ENCODE measurements around the gene ILRUN. TPM values are rescaled to one million over a fixed set of nuclear protein-coding genes. Genes with fewer than 3 reads are reported as not detected.
A peak's percentile ranks its signal among the peaks of the same experiment; 100 is the strongest.
"Not testable (repeated sequence)": the region's sequence is repeated elsewhere in the genome, so short reads cannot be mapped to it uniquely, and the experiment has no call there.

The ILRUN gene
- polyA plus RNA-seq, 1 of the 3 experiments (the other 2 are of a cell fraction) = 19.5 TPM

GRCh38 chr6:34684364-34684763, 12.2 kb downstream of the ILRUN start:
- no peaks in the 10 kb centered on the region for H3K9me3 ChIP-seq
- no peaks in the 10 kb centered on the region; a peak in 1 of 4 replicates for H3K4me1 ChIP-seq (ENCODE audit: control insufficient read depth in 1 of 2, insufficient read depth in 2 of 2, low read depth in 1 of 2, low read length in 1 of 2)
- no peaks in the 10 kb centered on the region for H3K9me2 ChIP-seq
- ChIA-PET CTCF (interaction anchor here (1.5 kb wide), 1 partner anchor 12 kb away, joined by 4 read pairs; no protein-coding TSS in a partner anchor), POLR2A (no interaction called here)
- peaks cover 14% of the 10 kb centered on the region for H4K20me1 ChIP-seq (ENCODE audit: insufficient read depth)
- TF ChIP-seq EP300 (IDR thresholded peaks at IDR 0.05; ENCODE audit: borderline replicate concordance in 1 of 2, low read depth in 1 of 2, low read length in 1 of 2) = no peak
- TF ChIP-seq FOXM1 (IDR thresholded peaks at IDR 0.05; ENCODE audit: low read depth) = no peak
- TF ChIP-seq TCF12 (IDR thresholded peaks at IDR 0.05) = no peak
- no peak for TF ChIP-seq FOXJ3 (CRISPR knock-in tag; IDR thresholded peaks at IDR 0.05)
- no peak for TF ChIP-seq ELF1 (IDR thresholded peaks at IDR 0.05)
- no peak for TF ChIP-seq MXI1 (IDR thresholded peaks at IDR 0.05; ENCODE audit: low read depth, low read length)
- no peak for TF ChIP-seq SMC3 (IDR thresholded peaks at IDR 0.05; ENCODE audit: low read depth, low read length)
- no peak for TF ChIP-seq PBX3 (IDR thresholded peaks at IDR 0.05)
- TF ChIP-seq RAD21 (IDR thresholded peaks at IDR 0.05; ENCODE audit: low read length) = no peak
- TF ChIP-seq IRF3 (IDR thresholded peaks at IDR 0.05; ENCODE audit: low read depth, low read length) = no peak
- H2AFZ ChIP-seq (ENCODE audit: low read depth) = no peak overlapping the region
- H3K79me2 ChIP-seq (ENCODE audit: insufficient read depth) = peaks cover 90% of the 10 kb centered on the region
- no peak overlapping the region for H3K27ac ChIP-seq (ENCODE audit: low read depth in 2 of 2, low read length in 1 of 2)
- H3K4me2 ChIP-seq = no peak overlapping the region
- no peak overlapping the region for H3K9ac ChIP-seq
- H3F3A ChIP-seq (replicated peaks; ENCODE audit: insufficient read depth) = peaks cover 14% of the 10 kb centered on the region
- H3K4me3 ChIP-seq (ENCODE audit: low read depth in 2 of 2, low read length in 1 of 2) = no peak overlapping the region
- H3K36me3 ChIP-seq (replicated peaks in 1 of 2; ENCODE audit: control insufficient read depth in 1 of 2, insufficient read depth in 2 of 2, low read length in 1 of 2) = peaks cover 0 to 8% of the 10 kb centered on the region in 2 experiments
- DNase-seq = no peak
- 89% methylated on average over 2 of the region's 2 CpGs for WGBS (ENCODE audit: low lambda C conversion rate)
- H3K27me3 ChIP-seq (ENCODE audit: insufficient read depth) = no peaks in the 10 kb centered on the region

GRCh38 chr6:34680802-34681515, 15.6 kb downstream of the ILRUN start:
- no peak overlapping the region for H2AFZ ChIP-seq (ENCODE audit: low read depth)
- 83% methylated on average over 3 of the region's 3 CpGs for WGBS (ENCODE audit: low lambda C conversion rate)
- H4K20me1 ChIP-seq (ENCODE audit: insufficient read depth) = peaks cover 18% of the 10 kb centered on the region
- H3K4me1 ChIP-seq (ENCODE audit: control insufficient read depth in 1 of 2, insufficient read depth in 2 of 2, low read depth in 1 of 2, low read length in 1 of 2) = no peaks in the 10 kb centered on the region; a peak in 1 of 4 replicates
- no peak for DNase-seq
- H3K36me3 ChIP-seq (replicated peaks in 1 of 2; ENCODE audit: control insufficient read depth in 1 of 2, insufficient read depth in 2 of 2, low read length in 1 of 2) = peaks cover 0 to 17% of the 10 kb centered on the region in 2 experiments
- H3K79me2 ChIP-seq (ENCODE audit: insufficient read depth) = peaks cover 92% of the 10 kb centered on the region
- H3K4me3 ChIP-seq (ENCODE audit: low read depth in 2 of 2, low read length in 1 of 2) = no peak overlapping the region
- no peaks in the 10 kb centered on the region for H3K27me3 ChIP-seq (ENCODE audit: insufficient read depth)
- H3K27ac ChIP-seq (ENCODE audit: low read depth in 2 of 2, low read length in 1 of 2) = no peak overlapping the region; a peak in 1 of 4 replicates
- POLR2A ChIA-PET = no interaction called here
- H3K9me3 ChIP-seq = no peaks in the 10 kb centered on the region
- no peak overlapping the region for H3K9ac ChIP-seq
- no peak overlapping the region for H3K4me2 ChIP-seq
- H3K9me2 ChIP-seq = no peaks in the 10 kb centered on the region
- peaks cover 21% of the 10 kb centered on the region for H3F3A ChIP-seq (replicated peaks; ENCODE audit: insufficient read depth)
- CTCF ChIA-PET = no interaction called here
- TF ChIP-seq TEAD4 (IDR thresholded peaks at IDR 0.05; ENCODE audit: borderline replicate concordance, insufficient read depth) (no peak), PBX3 (IDR thresholded peaks at IDR 0.05) (peak; percentile 67), EZH2phosphoT487 (IDR thresholded peaks at IDR 0.05; ENCODE audit: borderline replicate concordance, low read depth) (no peak), MXI1 (IDR thresholded peaks at IDR 0.05; ENCODE audit: low read depth, low read length) (no peak), NRF1 (IDR thresholded peaks at IDR 0.05; ENCODE audit: low read depth, low read length) (no peak)

- peaks cover 21% of the 10 kb centered on the region for H3F3A ChIP-seq (replicated peaks; ENCODE audit: insufficient read depth)
- H3K4me3 ChIP-seq (ENCODE audit: low read depth in 2 of 2, low read length in 1 of 2); CTCF ChIA-PET; H3K9me3 ChIP-seq; POLR2A ChIA-PET; H3K27ac ChIP-seq (ENCODE audit: low read depth in 2 of 2, low read length in 1 of 2); H3K4me2 ChIP-seq; H3K9ac ChIP-seq; H3K27me3 ChIP-seq (ENCODE audit: insufficient read depth); H3K9me2 ChIP-seq; H2AFZ ChIP-seq (ENCODE audit: low read depth); DNase-seq; H3K4me1 ChIP-seq (ENCODE audit: control insufficient read depth in 1 of 2, insufficient read depth in 2 of 2, low read depth in 1 of 2, low read length in 1 of 2): not testable (repeated sequence)
- H3K36me3 ChIP-seq (replicated peaks in 1 of 2; ENCODE audit: control insufficient read depth in 1 of 2, insufficient read depth in 2 of 2, low read length in 1 of 2) = peaks cover 0 to 18% of the 10 kb centered on the region in 2 experiments
- 90% methylated on average over 7 of the region's 7 CpGs for WGBS (ENCODE audit: low lambda C conversion rate)
- peaks cover 92% of the 10 kb centered on the region for H3K79me2 ChIP-seq (ENCODE audit: insufficient read depth)
- H4K20me1 ChIP-seq (ENCODE audit: insufficient read depth) = peaks cover 19% of the 10 kb centered on the region
Measured at GRCh38 chr6:34680313-34680712, 16.3 kb downstream of the ILRUN start.
